NCI-H146 treated with DMSO at 0.1 percent for 48 hours (cell line): ENCODE data around the gene ASCC3.
"Not testable (repeated sequence)": the region's sequence is repeated elsewhere in the genome, so short reads cannot be mapped to it uniquely, and the experiment has no call there.

Source experiments
- DNase-seq: peaks from one replicate; lab custom pipeline; 2025; ENCODE audit not compliant: unreplicated experiment; lab: John Stamatoyannopoulos, UW

The ASCC3 gene

GRCh38 chr6:100670056-100670455 lies 211.1 kb downstream of the ASCC3 start:
- no peak for DNase-seq

GRCh38 chr6:100665041-100665380 lies 216.1 kb downstream of the ASCC3 start:
- DNase-seq = no peak

DNA sequence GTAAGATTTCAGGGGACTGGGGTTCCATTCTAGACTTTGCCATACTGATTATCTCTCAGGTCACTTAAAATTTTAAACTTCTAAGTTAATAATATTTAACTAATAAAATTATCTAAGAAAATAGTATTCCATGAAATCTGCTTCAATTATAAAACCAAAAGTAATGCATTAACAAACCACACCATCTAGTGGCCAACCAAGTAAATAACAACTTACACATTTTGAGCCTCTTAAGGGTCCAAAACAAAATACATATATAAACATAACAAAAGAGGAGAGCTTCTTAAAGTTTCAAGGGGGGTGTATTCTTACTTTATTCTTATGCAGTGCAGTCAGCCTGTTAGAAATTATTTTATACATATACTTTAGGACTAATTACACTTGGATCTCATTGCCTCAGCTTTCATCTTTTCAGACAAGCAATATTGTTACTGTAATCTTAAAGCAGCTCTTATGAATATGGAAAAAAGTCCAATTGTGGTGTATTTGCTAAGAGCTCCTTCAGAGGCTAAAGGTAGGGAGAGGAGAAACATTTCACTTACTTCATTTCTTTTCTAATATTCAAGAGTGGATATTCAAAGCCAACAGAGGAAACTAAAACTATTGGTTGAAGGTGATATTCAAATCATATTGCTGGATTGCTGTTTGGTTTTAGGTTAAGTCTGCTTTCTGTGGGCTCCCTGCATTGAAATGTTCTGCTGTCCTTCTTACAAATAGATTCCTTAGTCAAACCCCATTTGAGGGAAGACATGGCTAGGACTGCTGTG lies 216.7 kb downstream of the ASCC3 start:
- peak; percentile 18 for DNase-seq

- DNase-seq = no peak
Measured at GRCh38 chr6:100663219-100663863, 217.8 kb downstream of the ASCC3 start.

DNA sequence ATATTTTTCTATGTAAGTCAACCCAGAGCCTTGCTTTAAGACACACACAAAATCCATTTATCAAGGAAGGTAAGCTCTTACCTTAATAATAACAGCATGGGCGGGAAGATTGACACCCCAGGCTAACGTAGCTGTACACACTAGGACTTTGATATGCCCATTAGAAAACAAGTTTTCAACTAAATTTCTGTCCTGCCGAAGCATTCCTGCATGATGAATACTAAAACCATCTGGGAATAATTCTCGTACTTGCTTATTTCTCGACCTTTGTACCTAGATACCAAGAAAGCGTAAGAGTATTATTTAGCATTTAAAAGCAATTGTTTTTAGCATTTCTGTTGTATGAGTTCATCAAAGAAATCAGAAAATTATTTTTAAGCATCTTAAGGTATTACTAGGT lies 218.9 kb downstream of the ASCC3 start:
- no peak for DNase-seq

DNA sequence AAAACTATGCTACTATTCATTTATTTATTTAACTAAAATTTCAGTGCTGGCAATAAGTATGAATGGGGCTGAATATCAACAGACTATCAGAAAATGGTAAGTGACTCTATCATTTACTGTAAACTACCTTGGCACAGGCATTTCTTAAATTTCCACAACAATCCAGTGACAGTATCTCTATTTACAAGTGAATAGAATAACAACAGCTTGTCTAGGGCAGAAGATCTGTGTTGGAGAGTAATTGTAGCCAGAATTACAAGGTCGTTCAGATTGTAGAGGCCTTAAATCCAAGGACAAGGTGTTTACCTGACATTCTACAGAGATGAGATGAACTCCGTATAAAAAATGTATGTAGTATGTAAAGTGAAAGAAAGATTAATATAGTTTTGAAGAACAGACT lies 222.6 kb downstream of the ASCC3 start:
- no peak for DNase-seq

DNA sequence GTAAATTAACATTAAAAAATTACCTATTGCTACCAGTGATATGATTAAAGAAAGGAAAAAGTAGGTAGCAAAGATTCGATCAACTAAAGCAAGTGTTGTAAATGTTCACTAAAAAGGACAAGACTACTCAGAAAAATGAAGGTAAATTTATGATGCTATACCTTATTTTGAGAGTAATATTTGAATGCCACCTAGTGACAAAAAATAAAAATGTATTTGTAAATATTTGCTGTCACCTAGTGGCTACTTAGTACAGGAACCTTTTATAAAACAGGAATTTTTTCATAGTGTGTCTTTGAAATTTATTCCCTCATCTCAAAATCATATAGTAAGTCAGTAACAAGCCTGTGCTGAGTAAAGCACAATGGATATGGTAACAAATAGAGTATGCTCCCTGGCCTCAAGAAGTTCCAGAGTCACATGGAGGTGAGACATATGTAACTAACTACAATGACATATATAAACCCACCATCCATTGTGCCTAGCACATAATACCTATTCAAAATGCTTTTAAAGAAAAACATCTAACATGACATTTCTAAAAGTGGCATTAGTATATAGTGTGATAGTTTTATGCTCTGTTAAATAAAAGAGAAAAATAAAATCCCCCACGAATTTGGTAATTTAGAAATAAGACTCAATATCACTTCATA lies 223.3 kb downstream of the ASCC3 start:
- peak; percentile 60 for DNase-seq

GRCh38 chr6:100641147-100641546 lies 240.0 kb downstream of the ASCC3 start:
- not testable (repeated sequence) for DNase-seq

DNA sequence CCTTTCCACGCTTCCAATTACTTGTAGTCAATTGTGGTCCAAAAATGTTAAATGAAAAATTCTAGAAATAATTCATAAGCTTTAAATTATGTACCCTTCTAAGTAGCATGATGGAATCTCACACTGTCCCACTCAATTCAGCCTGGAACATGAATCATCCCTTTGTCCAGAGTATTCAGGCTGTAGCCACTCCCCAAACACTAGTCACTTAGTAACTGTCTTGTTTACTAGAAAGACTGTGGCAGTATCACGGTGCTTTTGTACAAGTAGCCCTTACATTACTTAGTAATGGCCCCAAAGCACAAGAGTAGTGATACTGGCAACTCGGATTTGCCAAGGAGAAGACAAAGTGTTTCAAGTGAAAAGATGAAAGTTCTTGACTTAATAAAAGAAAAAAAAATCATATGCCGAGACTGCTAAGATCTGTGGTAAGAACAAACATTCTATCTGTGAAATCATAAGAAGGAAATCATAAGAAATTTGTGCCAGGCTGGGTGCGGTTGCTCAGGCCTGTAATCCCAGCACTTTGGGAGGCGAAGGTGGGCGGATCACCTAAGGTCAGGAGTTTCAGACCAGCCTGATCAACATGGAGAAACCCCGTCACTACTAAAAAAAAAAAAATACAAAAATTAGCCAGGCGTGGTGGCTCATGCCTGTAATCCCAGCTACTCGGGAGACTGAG lies 247.9 kb downstream of the ASCC3 start:
- DNase-seq = no peak

DNA sequence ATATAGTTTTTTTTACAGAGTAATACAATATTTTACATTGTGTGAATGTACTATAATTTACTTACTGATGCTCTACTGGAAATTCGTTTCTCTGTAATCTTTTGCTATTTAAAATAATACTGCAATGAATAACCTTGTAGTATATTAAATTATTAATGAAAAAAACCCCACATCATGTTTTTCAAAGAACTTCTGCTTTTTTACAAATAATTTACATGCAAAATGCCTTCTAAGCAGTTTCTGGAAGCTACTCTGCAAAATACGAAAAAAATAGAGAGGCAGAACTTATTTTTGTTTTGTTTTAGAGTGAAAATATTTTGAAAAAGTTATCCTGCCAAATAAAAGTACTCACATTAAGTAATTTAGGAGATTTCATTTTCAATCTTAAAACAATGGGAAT lies 250.6 kb downstream of the ASCC3 start:
- no peak for DNase-seq

- DNase-seq = no peak
Measured at GRCh38 chr6:100627911-100628758, 253.0 kb downstream of the ASCC3 start.

DNA sequence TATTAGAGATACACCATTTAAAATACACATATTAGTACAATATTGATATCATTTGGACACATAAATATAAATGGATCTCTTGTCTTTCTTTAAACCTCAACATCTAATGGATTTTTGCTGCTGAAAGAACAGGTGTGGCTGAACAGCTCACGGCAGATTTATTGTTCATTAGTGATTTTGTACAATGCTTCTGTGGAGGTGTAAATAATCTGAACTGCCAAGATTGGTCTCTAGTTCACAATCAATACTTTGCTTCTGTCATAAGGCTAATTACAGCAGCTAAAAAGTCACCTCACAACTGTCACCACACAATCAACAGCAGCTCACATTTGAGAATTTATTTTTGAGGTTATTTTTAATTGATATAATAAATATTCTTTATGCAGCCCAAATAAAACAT lies 254.4 kb downstream of the ASCC3 start:
- DNase-seq = peak; percentile 81

DNA sequence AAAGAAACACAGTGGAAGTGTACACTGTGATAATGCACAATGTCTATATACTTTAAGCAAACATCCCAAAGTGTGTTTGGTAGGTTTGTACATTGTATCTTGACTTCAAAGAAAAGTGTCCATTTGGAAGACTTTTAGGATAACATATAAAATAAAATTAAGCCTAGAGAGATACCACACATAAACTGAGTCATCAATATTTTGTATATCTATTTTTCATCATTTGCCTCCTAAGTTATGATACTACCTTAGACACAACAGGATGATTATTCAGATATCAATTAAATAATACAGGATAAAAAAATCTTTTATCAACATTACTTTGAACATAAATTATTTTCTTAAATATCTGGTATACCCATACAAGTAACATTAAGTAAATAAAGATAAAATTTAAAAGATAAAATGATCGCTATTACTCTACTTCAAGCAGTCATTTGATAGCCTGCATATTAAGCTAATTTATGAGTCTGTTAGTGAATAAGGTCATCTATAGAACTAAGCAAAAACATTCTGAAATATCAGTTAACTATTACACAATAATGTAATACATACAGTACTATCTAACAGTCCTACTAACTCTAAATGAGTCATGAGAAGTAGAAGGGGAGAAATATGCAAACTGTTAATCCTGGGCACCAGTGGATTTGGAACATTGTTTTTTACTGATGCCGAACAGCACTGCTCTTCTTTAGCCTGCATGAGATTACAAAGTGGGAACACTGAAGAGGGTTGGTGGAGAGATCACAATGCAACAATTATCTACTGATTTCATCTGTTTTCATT lies 258.0 kb downstream of the ASCC3 start:
- no peak for DNase-seq

DNA sequence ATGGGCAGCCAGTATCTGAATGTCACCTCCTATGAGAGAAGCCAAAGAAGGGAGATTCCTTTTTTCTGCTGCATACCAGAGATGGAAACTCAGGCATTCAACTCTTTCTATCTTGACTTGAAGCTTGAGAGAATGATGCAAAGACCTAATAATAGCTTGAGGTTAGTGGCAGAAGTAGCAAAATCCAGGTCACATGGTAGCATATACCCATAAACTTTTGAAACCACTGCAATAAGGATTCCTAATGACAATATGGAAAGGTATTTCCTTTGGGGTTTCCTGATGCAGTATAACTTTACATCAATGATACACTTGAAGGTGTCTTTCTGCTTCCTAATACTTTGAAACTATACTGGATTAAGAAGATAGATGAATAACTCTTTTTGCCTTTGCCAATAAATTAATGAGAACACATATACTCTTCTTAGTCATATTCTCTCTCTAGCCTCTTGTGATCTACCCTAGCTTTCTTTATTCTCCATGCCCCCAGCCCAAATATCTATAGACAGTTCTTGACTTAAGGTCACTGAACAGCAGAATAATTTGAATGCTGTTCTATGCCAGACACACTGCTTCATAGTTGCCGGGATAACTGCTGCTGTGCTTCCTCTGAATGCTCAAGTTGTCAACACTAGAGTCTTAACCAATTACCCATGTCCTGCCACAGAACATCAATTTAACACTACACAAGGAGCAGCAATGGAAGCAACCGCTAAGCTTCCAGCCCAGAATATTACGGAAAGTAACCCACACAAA lies 260.9 kb downstream of the ASCC3 start:
- no peak for DNase-seq

DNA sequence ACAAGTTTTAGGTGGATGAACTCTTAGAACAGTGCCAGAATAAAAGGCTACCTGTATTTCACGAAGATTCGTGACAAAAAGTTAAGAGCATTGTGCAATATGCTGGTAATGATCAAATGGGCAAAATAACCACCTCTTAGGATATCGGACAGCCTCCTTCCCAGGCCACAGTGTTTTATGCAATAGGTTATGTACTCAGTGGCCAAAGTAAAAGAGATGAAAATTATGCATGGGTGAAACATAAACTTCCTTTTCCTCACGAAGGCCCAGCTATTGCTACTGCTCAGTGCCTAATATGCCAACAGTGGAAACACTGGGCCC lies 262.8 kb downstream of the ASCC3 start:
- DNase-seq = no peak

- no peak for DNase-seq
Measured at GRCh38 chr6:100617633-100618350, 263.3 kb downstream of the ASCC3 start.

DNA sequence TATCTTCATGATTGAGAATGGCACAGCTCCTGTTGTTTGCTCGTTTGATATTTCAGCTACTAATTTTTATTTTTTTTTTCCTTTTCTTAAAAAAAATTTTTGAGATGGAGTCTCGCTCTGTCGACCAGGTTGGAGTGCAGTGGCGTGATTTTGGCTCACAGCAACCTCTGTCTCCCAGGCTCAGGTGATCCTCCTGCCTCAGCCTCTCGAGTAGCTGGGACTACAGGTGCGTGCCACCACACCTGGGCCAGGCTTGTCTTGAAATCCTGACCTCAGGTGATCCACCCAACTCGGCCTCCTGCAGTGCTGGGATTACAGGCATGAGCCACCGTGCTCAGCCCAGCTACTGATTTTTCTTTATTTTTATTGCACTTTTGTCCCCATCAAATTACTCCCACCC lies 266.2 kb downstream of the ASCC3 start:
- no peak for DNase-seq

GRCh38 chr6:100614386-100614785 lies 266.7 kb downstream of the ASCC3 start:
- no peak for DNase-seq

- DNase-seq = no peak
Measured at GRCh38 chr6:100613656-100614055, 267.5 kb downstream of the ASCC3 start.
